B cell (primary cell): ENCODE data around the gene KRTAP5-7.

Experiments used
- CTCF ChIP-seq: fragments of 200-600 bp; IDR thresholded peaks from one replicate; pipeline ENCODE4 v1.8.0; 2022; ENCODE audit warnings: antibody characterized with exemption, mild to moderate bottlenecking
- EZH2 ChIP-seq: IDR thresholded peaks from 2 replicates; pipeline ENCODE4 v1.6.1; 2012; ENCODE audit warnings: borderline replicate concordance, low read depth, mild to moderate bottlenecking, moderate library complexity, low read length; ENCODE audit not compliant: insufficient read depth, poor library complexity, severe bottlenecking

GRCh38 chr11:71525188-71525937 lies 1.7 kb upstream of the KRTAP5-7 start:
- TF ChIP-seq CTCF (no peak), EZH2 (no peak)
